Measurements from ENCODE around the gene PLK3. TPM values are rescaled to one million over a fixed set of nuclear protein-coding genes. Genes with fewer than 3 reads are reported as not detected.
"Not testable (repeated sequence)": the region's sequence is repeated elsewhere in the genome, so short reads cannot be mapped to it uniquely, and the experiment has no call there.

The PLK3 gene
- polyA plus RNA-seq, 1 experiment, result 45.9 TPM

- Histone ChIP-seq H3K36me3 (ENCODE audit: control insufficient read depth, insufficient read depth, low read length) (no peaks in the 10 kb centered on the region), H3K27me3 (ENCODE audit: control insufficient read depth, insufficient read depth, low read length) (peaks cover 1% of the 10 kb centered on the region; the same call in 1 of the 2 replicates), H3K4me3 (ENCODE audit: low read depth, low read length) (no peak overlapping the region)
- no peak for DNase-seq (ENCODE audit: low read depth)
- CTCF ChIA-PET, result interaction anchor here (0.7 to 4.3 kb wide), 18 partner anchors 9 to 509 kb away, joined by 3 to 21 read pairs (median 4); partner anchors contain the start of genes BTBD19, DYNLT4, EIF2B3 and HECTD3
- no peak for TF ChIP-seq CTCF (IDR thresholded peaks at IDR 0.05; ENCODE audit: insufficient read depth, low read depth, low read length)
- POLR2A ChIA-PET, result interaction anchor here (0.6 kb wide), 1 partner anchor 10 kb away, joined by 6 read pairs; no protein-coding TSS in a partner anchor
These were observed 7.3 kb upstream of the PLK3 start for GRCh38 chr1:44792736-44793502.

GRCh38 chr1:44797886-44798285 is 2.3 kb upstream of the PLK3 start:
- H3K36me3 ChIP-seq (ENCODE audit: control insufficient read depth, insufficient read depth, low read length); DNase-seq (ENCODE audit: low read depth); H3K27me3 ChIP-seq (ENCODE audit: control insufficient read depth, insufficient read depth, low read length); H3K4me3 ChIP-seq (ENCODE audit: low read depth, low read length); POLR2A ChIA-PET: not testable (repeated sequence)
- CTCF ChIA-PET, result interaction anchor here (0.8 to 2.2 kb wide), 7 partner anchors 9 to 217 kb away, joined by 3 to 7 read pairs (median 5); partner anchors contain the start of genes BTBD19 and UROD

GRCh38 chr1:44798481-44799365 is 1.5 kb upstream of the PLK3 start:
- ChIA-PET POLR2A (no interaction called here), CTCF (interaction anchor here (0.8 to 2.1 kb wide), 9 partner anchors 8 to 216 kb away, joined by 3 to 9 read pairs (median 5); partner anchors contain the start of genes BTBD19 and UROD)
- Histone ChIP-seq H3K4me3 (ENCODE audit: low read depth, low read length) (no peak overlapping the region), H3K36me3 (ENCODE audit: control insufficient read depth, insufficient read depth, low read length) (peaks cover 17% of the 10 kb centered on the region), H3K27me3 (ENCODE audit: control insufficient read depth, insufficient read depth, low read length) (no peaks in the 10 kb centered on the region)
- no peak for TF ChIP-seq CTCF (IDR thresholded peaks at IDR 0.05; ENCODE audit: insufficient read depth, low read depth, low read length)
- no peak for DNase-seq (ENCODE audit: low read depth)

- H3K27me3 ChIP-seq (ENCODE audit: control insufficient read depth, insufficient read depth, low read length), result no peaks in the 10 kb centered on the region
- POLR2A ChIA-PET, result no interaction called here
- H3K36me3 ChIP-seq (ENCODE audit: control insufficient read depth, insufficient read depth, low read length), result peaks cover 36% of the 10 kb centered on the region
- H3K4me3 ChIP-seq (ENCODE audit: low read depth, low read length), result peak overlapping the region; percentile 77
- DNase-seq (ENCODE audit: low read depth), result no peak
- CTCF ChIA-PET, result interaction anchor here (1.9 kb wide), 1 partner anchor 11 kb away, joined by 14 read pairs; no protein-coding TSS in a partner anchor
- no peak for TF ChIP-seq CTCF (IDR thresholded peaks at IDR 0.05; ENCODE audit: insufficient read depth, low read depth, low read length)
These were observed 1.5 kb downstream of the PLK3 start for GRCh38 chr1:44801491-44802305.

- no peak for TF ChIP-seq CTCF (IDR thresholded peaks at IDR 0.05; ENCODE audit: insufficient read depth, low read depth, low read length)
- H3K27me3 ChIP-seq (ENCODE audit: control insufficient read depth, insufficient read depth, low read length), result no peaks in the 10 kb centered on the region
- no peak for DNase-seq (ENCODE audit: low read depth)
- H3K4me3 ChIP-seq (ENCODE audit: low read depth, low read length), result peak overlapping the region; percentile 77
- ChIA-PET POLR2A (no interaction called here), CTCF (interaction anchor here (0.6 to 0.7 kb wide), 2 partner anchors 8 to 73 kb away, joined by 3 read pairs; no protein-coding TSS in a partner anchor)
- H3K36me3 ChIP-seq (ENCODE audit: control insufficient read depth, insufficient read depth, low read length), result peaks cover 37% of the 10 kb centered on the region
These were observed 2.3 kb downstream of the PLK3 start for GRCh38 chr1:44802306-44803061.
